GM12873 (cell line): ENCODE data around the gene NHLRC2.
A peak's percentile ranks its signal among the peaks of the same experiment; 100 is the strongest.

ENCODE experiments used
- TF ChIP-seq, protein P1 (sequence below): IDR thresholded peaks from 2 replicates; pipeline ENCODE4 v1.5.1; 2012; ENCODE audit warnings: low read depth, mild to moderate bottlenecking, moderate library complexity, low read length, control low read depth; ENCODE audit not compliant: insufficient read depth; ENCODE audit errors: missing control alignments

The NHLRC2 gene

DNA sequence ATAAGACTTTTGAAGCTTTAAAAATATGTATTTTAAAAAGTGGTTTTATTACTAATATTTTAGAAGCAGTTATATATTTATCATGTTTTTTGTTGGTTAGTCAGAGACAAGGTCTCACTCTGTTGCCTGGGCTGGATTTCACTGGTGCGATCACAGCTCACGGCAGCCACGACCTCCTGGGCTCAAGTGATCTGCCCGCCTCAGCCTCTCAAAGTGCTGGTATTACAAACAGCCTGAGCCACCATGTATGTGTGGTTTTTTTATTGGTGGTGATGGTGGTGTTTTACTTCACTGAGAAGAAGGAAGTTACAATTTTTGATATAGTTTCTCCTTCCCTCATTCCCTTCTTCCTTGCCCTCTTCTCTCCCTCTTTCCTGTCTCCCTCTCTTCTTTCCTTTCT, 13.4 kb downstream of the NHLRC2 start:
- TF ChIP-seq, protein P1, sequence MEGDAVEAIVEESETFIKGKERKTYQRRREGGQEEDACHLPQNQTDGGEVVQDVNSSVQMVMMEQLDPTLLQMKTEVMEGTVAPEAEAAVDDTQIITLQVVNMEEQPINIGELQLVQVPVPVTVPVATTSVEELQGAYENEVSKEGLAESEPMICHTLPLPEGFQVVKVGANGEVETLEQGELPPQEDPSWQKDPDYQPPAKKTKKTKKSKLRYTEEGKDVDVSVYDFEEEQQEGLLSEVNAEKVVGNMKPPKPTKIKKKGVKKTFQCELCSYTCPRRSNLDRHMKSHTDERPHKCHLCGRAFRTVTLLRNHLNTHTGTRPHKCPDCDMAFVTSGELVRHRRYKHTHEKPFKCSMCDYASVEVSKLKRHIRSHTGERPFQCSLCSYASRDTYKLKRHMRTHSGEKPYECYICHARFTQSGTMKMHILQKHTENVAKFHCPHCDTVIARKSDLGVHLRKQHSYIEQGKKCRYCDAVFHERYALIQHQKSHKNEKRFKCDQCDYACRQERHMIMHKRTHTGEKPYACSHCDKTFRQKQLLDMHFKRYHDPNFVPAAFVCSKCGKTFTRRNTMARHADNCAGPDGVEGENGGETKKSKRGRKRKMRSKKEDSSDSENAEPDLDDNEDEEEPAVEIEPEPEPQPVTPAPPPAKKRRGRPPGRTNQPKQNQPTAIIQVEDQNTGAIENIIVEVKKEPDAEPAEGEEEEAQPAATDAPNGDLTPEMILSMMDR: no peak

DNA sequence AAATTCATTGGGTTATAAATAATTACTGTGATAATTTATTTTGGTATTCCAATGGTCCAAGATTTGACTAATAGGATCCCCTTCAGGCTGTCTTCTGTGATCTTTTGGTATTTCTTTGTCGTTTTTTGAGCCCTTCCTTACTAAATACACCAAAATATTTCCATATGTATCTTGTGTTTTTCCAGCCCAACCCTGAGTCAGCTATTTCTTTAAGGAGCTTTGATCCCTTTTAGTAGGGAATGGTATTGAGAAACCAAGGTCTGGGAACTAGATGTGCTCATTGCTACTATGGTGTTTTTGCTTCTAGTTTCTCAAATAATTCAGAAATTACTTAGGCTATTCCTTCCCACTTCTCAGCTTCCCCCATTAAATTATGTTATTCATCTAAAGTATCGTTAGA, 15.3 kb downstream of the NHLRC2 start:
- TF ChIP-seq, protein P1: no peak

DNA sequence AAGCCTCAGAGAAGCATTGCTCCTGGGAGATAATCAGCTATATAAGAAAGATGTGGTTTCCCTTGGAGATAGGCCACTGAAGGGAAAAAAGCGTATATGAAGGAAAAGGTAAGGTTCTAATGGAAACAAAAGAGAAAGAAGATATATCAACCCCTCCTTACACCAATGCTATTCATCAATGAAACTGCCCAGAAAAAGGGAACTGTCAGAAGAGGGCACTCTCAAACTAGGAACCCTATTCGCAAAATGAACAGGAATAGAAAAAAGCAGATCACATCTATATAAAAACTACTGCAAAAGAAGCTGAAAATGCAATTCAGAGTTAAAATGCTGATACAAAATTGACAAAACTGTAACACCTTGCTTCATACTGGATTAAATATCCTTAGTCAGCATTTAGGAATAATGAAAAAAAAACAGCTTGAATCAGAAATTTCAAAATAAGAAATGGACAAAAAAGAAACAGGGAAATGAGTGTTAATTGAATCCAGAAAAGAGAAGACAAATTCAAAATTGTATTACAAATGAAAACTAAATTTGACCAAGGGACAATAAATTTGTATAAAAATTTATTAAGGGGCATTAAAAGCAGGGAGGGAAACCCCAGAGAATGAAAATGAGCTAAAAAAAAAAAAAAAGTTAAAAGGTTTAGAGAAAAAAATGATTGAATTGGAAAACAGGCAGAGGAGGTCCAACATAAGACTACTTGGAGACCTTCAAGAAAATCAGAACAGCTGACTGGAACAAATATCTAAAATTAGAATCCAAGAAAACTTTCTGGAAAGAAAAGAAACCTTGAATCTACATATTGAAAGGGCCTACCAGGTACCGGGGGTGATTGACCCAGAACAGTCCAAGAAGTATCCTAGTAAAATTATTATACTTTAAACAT, 17.9 kb downstream of the NHLRC2 start:
- TF ChIP-seq, protein P1: peak; percentile 19

DNA sequence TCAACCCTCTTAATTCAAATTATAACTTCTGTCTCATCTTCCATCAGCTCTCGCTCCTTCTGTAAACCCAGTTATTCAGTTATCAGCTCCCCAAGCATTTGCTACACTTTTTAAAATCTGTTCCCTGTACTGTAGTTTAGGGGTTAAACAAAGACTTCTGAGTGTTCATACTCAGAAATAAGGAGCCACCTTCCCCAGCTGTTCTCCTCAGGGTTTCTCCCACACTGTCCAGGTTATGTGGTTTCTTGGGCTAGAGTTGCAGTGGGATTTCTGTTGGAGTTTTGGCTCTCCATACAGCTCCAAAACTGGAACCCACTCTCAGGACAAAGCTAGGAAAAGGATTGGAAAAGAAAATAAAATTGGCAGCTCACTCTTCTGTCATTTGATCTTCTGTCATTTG, 20.8 kb downstream of the NHLRC2 start:
- TF ChIP-seq, protein P1: no peak

DNA sequence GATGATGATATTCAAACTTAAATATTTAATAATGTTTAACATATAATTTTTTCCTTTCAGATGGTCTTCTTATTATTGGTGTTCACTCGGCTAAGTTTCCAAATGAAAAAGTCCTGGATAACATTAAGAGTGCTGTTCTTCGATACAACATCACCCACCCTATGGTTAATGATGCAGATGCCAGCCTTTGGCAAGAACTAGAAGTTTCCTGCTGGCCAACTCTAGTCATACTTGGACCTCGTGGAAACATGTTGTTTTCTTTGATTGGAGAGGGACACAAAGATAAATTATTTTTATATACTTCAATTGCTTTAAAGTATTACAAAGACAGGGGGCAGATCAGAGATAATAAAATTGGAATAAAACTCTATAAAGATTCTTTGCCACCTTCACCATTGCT, 22.0 kb downstream of the NHLRC2 start:
- TF ChIP-seq, protein P1: no peak

DNA sequence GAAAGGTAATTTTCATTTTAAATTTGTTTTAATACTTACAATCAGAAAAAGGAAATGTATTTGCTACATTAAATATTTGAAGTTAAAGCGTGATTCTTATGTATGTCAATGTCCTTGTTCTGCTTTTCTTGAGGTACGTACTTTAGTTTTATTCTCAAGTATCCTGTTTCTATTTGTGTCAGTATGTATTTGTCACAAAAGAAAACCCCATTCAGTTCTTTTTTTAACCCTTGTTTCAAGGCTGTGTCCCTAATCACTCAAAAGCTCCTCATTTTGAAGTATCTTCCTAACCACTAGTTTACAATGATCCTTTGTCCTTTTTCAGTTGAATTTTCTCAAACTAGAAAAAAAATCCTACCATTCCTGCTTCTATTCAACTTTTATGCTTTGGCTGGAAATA, 25.2 kb downstream of the NHLRC2 start:
- TF ChIP-seq, protein P1: no peak

DNA sequence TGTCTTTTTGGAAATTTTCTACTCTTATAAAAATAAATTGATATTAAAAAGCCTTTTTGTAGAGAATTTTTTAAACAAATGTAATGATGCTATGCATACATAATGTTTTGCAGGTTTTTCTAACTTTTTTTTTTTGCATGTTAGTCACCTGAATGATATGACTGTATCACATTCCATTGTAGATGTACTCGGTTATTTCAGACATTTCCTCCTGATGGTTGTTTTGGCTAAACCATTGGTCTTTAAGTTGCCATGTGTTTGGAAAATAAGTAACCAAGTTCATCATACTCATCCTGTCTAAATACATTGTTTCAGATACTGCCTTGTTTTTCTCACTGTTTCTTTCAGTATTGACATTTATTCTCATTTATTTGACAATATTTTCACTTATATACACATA, 25.8 kb downstream of the NHLRC2 start:
- TF ChIP-seq, protein P1: no peak
